ENCODE data around the gene SHE. TPM values are rescaled to one million over a fixed set of nuclear protein-coding genes. Genes with fewer than 3 reads are reported as not detected.

The SHE gene
- total RNA-seq, 2 donors from 2014 or later = 2.6 to 4.2 TPM

DNA sequence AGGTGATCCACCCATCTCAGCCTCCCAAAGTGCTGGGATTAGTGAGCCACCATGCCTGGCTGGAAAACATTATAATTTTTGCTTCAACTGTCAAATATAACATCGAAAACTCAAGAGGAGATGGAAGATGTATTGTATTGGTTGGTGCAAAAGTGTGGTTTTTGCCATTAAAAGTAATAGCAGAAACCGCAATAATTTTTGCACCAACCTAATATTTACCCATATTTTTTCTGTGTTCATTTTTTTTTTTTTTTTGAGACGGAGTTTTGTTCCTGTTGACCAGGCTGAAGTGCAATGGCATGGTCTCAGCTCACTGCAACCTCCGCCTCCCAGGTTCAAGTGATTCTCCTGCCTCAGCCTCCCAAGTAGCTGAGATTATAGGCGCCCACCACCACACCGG is 27.1 kb upstream of the SHE start:
- H3K4me1 ChIP-seq = no peaks in the 10 kb centered on the region
- no peak overlapping the region for H3K27ac ChIP-seq
- H3K36me3 ChIP-seq (replicated peaks in 1 of 2; ENCODE audit: insufficient read depth in 1 of 2, low read depth in 2 of 2) = no peaks in the 10 kb centered on the region
- no peaks in the 10 kb centered on the region for H3K27me3 ChIP-seq
- no peaks in the 10 kb centered on the region for H3K9me3 ChIP-seq
- TF ChIP-seq POLR2A (IDR thresholded peaks at IDR 0.05) = no peak
- TF ChIP-seq, protein P1, sequence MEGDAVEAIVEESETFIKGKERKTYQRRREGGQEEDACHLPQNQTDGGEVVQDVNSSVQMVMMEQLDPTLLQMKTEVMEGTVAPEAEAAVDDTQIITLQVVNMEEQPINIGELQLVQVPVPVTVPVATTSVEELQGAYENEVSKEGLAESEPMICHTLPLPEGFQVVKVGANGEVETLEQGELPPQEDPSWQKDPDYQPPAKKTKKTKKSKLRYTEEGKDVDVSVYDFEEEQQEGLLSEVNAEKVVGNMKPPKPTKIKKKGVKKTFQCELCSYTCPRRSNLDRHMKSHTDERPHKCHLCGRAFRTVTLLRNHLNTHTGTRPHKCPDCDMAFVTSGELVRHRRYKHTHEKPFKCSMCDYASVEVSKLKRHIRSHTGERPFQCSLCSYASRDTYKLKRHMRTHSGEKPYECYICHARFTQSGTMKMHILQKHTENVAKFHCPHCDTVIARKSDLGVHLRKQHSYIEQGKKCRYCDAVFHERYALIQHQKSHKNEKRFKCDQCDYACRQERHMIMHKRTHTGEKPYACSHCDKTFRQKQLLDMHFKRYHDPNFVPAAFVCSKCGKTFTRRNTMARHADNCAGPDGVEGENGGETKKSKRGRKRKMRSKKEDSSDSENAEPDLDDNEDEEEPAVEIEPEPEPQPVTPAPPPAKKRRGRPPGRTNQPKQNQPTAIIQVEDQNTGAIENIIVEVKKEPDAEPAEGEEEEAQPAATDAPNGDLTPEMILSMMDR (IDR thresholded peaks at IDR 0.05) = no peak
- intact Hi-C loops (cut with DNase I) = loop anchor here (10.0 kb wide), 1 partner anchor 55 kb away; no protein-coding TSS in a partner anchor
- no peak overlapping the region for H3K4me3 ChIP-seq
- WGBS, 2 donors = 81 to 86% methylated on average over 6 of the region's 6 CpGs
- DNase-seq (no peak), ATAC-seq (no peak)

DNA sequence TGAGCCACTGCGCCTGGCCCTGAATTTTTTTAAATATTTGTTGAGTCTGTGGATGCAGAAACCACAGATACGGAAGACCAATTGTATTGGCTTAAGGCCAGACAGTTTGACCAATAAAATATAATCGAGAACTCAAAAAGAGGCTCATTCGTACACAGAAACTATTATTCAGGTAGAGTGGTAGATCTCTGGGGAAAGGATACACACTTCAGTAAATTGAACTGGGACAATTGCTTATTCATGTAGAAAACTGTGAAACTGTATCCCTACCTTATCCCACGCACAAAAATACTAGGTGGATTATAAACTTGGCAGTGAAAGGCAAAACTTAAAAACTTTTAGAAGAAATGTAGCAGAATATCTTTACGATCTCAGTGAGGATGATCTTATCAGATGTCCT is 25.0 kb upstream of the SHE start:
- no peaks in the 10 kb centered on the region for H3K27me3 ChIP-seq
- H3K4me1 ChIP-seq = no peaks in the 10 kb centered on the region
- H3K4me3 ChIP-seq = no peak overlapping the region
- ATAC-seq (no peak), DNase-seq (no peak)
- TF ChIP-seq, protein P1 (IDR thresholded peaks at IDR 0.05) = no peak
- TF ChIP-seq POLR2A (IDR thresholded peaks at IDR 0.05) = no peak
- no peaks in the 10 kb centered on the region for H3K9me3 ChIP-seq
- WGBS, 2 donors = 63 to 69% methylated on average over 6 of the region's 6 CpGs
- intact Hi-C loops (cut with DNase I) = loop anchor here (10.0 kb wide), 1 partner anchor 58 kb away; no protein-coding TSS in a partner anchor
- H3K27ac ChIP-seq = no peak overlapping the region
- H3K36me3 ChIP-seq (replicated peaks in 1 of 2; ENCODE audit: insufficient read depth in 1 of 2, low read depth in 2 of 2) = no peaks in the 10 kb centered on the region

DNA sequence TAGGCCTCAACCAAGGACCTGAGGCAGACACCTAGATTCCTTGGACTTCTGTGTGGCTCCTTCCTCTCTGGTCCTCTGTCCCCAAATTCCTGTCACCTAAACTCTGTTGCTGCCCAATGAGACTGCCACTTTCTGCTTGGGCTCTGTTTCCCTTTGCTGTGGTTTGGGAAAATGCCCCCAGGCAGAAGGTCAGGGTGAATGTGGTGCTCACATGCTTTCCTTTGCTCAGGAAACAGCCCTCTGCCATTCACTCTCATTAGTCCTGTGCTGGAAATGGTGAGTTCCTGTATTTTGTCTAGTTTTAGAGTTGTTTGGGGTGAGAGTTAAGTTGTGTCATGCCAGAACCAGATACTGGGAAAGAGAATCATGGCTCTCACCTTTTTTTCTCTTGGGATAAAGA is 22.7 kb upstream of the SHE start:
- H3K27me3 ChIP-seq = no peaks in the 10 kb centered on the region
- no peaks in the 10 kb centered on the region for H3K4me1 ChIP-seq
- no peak overlapping the region for H3K4me3 ChIP-seq
- H3K27ac ChIP-seq = no peak overlapping the region
- TF ChIP-seq POLR2A (IDR thresholded peaks at IDR 0.05) = no peak
- TF ChIP-seq, protein P1 (IDR thresholded peaks at IDR 0.05) = no peak
- DNase-seq = no peak
- ATAC-seq = no peak
- intact Hi-C loops (cut with DNase I) = loop anchor here (10.0 kb wide), 1 partner anchor 60 kb away; no protein-coding TSS in a partner anchor
- H3K9me3 ChIP-seq = no peaks in the 10 kb centered on the region
- H3K36me3 ChIP-seq (replicated peaks in 1 of 2; ENCODE audit: insufficient read depth in 1 of 2, low read depth in 2 of 2) = no peaks in the 10 kb centered on the region

DNA sequence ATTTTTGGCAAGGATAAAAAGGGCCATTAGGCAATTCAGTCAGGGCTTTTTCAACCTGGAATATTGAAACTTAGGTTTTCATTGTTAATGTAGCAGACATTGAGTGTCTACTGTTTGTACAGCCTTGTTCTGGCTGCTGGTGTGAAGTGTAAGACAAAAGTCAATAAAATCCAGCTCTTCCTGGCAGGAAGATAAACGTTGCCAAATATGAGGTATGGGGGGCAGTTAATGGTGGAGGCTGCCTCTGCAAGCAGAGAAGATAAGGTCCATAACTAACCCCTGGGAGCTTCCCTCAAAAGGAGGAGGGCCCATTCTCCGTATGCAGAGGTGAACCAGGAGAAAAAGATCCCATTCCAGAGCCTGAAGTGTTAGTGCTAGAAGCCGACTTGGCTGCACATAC is 19.5 kb upstream of the SHE start:
- ATAC-seq = no peak
- DNase-seq = no peak
- TF ChIP-seq, protein P1 (IDR thresholded peaks at IDR 0.05) = no peak
- TF ChIP-seq POLR2A (IDR thresholded peaks at IDR 0.05) = no peak
- H3K4me3 ChIP-seq = no peak overlapping the region
- H3K36me3 ChIP-seq (replicated peaks in 1 of 2; ENCODE audit: insufficient read depth in 1 of 2, low read depth in 2 of 2) = no peaks in the 10 kb centered on the region
- intact Hi-C loops (cut with DNase I) = loop anchor here (10.0 kb wide), 1 partner anchor 63 kb away; no protein-coding TSS in a partner anchor
- no peaks in the 10 kb centered on the region for H3K27me3 ChIP-seq
- no peaks in the 10 kb centered on the region for H3K9me3 ChIP-seq
- 35 to 46% methylated on average over 3 of the region's 3 CpGs for WGBS, 2 donors
- no peak overlapping the region for H3K27ac ChIP-seq
- H3K4me1 ChIP-seq = no peaks in the 10 kb centered on the region

DNA sequence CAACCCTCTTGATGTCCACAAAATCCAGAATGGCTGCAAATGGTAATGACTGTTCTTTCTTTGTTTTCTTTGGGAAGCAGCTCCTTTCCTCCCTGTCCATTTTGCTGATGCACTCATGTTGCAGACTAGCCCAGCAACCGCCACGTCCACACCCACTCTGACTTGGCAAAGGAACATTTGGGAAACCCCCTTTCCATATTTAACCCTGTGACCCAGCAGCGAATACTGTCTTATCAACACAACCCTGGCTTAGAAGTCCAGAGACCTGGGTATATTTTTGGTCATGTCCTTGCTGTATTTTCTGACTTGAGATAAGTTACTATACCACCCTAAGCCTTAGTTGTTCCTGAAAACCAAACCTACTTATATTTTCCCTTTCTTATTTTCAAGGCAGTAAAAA is 18.1 kb upstream of the SHE start:
- WGBS, 2 donors = 34 to 39% methylated on average over 3 of the region's 3 CpGs

More for the DNA sequence above, 18.1 kb upstream of the SHE start:
- no peaks in the 10 kb centered on the region for H3K36me3 ChIP-seq (replicated peaks in 1 of 2; ENCODE audit: insufficient read depth in 1 of 2, low read depth in 2 of 2)
- no peak for DNase-seq
- H3K4me1 ChIP-seq = no peaks in the 10 kb centered on the region
- H3K27me3 ChIP-seq = no peaks in the 10 kb centered on the region
- TF ChIP-seq, protein P1 (IDR thresholded peaks at IDR 0.05) = no peak
- no peak for TF ChIP-seq POLR2A (IDR thresholded peaks at IDR 0.05)
- no peak for ATAC-seq
- no peaks in the 10 kb centered on the region for H3K9me3 ChIP-seq
- H3K4me3 ChIP-seq = no peak overlapping the region
- H3K27ac ChIP-seq = no peak overlapping the region
- intact Hi-C loops (cut with DNase I) = loop anchor here (10.0 kb wide), 1 partner anchor 64 kb away; no protein-coding TSS in a partner anchor

Measured in body of pancreas (tissue), 4 donors.